Activated CD8-positive, alpha-beta memory T cell treated with anti-CD3 and anti-CD28 coated beads for 1 hour (primary cell): Measurements from ENCODE around the gene TBC1D2B.
A peak's percentile ranks its signal among the peaks of the same experiment; 100 is the strongest.

Experiments used
- DNase-seq, 2 donors: peaks; one replicate each; pipeline ENCODE4 v3.0.0-alpha.2; 2020; ENCODE audit warnings: low read depth in 1 of 2; ENCODE audit errors: extremely low read depth in 1 of 2

The TBC1D2B gene

GRCh38 chr15:78037779-78038305 is 39.7 kb downstream of the TBC1D2B start:
- no peak for DNase-seq

DNA sequence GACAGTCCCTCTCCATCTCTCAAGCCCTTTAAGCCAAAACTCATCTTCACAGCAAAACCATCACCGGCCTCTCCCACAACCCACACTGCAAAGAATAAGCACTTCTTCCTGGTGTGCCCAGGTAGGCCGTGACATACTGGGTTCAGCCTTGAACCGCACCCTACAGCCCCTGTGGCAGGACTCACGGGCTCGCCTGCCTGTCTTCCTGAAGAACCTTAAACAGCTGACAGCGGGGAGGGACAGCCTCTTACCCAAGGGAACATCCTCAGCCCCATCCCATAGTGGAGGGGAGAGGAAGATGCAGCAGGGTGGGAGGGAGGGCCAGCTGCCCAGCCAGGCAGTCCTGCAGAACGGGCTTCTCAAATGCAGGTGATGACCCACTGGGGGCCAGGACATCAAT is 40.2 kb downstream of the TBC1D2B start:
- no peak for DNase-seq

DNA sequence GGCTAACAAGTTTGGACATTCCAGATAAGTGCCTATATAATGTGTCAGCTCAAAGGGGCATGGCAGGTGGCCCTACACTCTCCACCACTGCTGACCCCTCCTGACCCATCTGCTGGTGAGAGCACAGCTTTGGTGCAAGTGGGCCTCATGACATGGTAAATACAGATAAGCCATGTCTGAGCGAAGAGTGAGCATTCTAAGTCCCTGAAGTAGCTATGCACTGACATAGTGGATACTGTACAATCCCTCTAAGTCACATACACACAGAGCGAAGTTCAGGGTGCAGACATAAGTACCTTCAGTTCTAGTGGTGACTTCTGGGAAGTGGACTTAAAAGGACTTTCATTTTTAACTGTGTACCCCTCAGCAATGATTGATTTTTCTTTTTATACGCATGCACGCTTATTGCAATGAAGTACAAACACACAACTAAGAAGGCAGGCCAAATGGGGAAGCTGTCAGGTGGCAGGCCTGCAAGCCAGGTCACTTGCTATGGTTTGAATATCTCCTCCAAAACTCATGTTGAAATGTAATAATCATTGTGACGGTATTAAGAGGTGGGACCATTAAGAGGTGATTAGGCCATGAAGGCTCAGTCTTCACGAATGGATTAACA is 41.5 kb downstream of the TBC1D2B start:
- no peak for DNase-seq

- DNase-seq, result peak in 1 of 2 donors; percentile 25
These were observed 42.2 kb downstream of the TBC1D2B start for GRCh38 chr15:78035321-78035751.

GRCh38 chr15:78034495-78035191 is 42.9 kb downstream of the TBC1D2B start:
- DNase-seq, result peak; percentile 53 to 68

DNA sequence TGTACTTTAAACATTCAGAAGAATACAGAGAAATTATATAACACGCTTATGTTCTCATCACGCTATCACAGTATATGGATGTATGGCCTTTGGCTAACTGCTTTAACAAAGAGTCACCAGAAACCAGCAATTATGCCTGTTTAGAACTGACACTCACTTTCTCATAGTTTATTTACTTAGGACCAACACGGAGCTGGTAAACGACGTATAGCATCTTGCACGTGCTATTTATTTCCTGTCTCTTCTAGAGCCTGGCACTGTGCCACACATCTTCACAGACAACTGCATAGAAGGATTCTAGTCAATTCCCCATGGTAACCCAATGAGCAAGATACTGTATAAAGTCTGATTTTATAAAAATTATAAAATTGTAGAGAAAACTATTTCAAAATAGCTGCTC is 43.6 kb downstream of the TBC1D2B start:
- DNase-seq, result no peak

DNA sequence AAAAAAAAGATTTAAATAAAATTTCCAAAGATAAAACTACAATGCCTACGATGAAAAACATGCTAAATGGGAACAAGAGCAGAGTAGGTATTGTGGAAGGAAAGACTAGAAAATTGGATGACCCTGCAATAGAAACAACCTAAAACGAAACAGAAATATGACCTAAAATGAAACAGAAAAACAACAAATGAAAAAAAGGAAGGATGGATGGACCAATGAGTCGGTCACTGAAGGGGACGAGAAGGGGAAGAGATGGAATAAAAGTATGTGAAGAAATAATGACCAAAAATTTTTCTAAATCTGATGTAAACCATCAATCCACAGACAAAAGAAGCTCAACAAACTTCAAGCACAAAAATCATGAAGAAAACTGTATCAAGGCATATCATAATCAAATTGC is 44.8 kb downstream of the TBC1D2B start:
- DNase-seq, result no peak

DNA sequence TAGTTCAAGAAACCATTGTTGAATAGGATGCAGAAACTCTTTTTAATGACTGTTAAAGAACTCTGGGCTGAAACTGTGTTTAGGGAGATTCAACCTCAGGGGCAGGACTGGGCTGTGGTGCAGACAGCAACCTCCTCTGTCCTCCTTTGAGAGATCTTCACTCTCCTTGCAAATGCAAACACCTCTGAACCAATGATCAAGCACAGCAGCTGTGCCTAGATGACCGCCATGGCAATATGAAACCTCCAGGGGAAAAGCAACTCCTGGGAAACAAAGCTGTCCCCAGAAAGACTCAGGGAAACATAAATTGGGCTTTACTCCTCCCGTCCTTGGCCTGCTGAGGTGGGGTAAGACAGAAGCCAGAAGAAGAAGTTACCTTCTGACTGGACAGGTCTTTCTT is 52.6 kb downstream of the TBC1D2B start:
- DNase-seq, result no peak

- no peak for DNase-seq
These were observed 53.0 kb downstream of the TBC1D2B start for GRCh38 chr15:78024519-78024870.

GRCh38 chr15:78023865-78024518 is 53.5 kb downstream of the TBC1D2B start:
- DNase-seq, result no peak

GRCh38 chr15:78023081-78023665 is 54.3 kb downstream of the TBC1D2B start:
- DNase-seq, result no peak

GRCh38 chr15:78021761-78022160 is 55.8 kb downstream of the TBC1D2B start:
- no peak for DNase-seq

- DNase-seq, result no peak
These were observed 57.5 kb downstream of the TBC1D2B start for GRCh38 chr15:78020007-78020406.

DNA sequence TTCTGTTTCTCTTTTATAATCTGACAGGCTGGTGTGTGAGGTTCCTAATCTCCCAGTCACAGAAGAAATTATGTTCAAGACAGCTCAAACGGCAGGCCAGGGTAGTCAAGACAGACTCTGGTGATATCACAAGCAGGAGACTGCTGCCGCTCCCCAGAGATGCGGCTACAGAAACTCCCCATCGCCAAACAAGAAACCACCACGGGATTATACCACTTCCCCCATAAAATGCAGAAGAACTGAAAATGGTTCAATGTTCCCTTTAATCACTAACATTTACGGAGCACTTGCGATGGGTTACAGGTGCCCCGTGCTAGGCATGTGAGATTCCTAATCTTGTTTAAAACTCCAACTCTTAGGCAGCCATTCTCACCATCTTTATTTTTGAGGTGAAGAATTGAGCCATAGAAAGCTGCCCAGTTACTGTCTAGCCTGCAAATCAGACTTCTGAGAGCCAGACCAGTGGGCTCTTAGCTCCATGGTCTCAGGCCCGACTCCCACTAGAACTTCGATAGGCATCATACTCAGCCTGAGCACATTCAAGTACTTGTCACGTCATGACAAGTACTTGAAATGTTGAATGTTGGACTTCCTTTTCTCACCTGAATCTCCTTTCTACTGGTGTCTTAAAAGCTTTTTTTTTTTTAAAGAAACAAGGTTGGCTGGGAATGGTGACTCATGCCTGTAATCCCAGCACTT is 58.4 kb downstream of the TBC1D2B start:
- DNase-seq, result no peak

DNA sequence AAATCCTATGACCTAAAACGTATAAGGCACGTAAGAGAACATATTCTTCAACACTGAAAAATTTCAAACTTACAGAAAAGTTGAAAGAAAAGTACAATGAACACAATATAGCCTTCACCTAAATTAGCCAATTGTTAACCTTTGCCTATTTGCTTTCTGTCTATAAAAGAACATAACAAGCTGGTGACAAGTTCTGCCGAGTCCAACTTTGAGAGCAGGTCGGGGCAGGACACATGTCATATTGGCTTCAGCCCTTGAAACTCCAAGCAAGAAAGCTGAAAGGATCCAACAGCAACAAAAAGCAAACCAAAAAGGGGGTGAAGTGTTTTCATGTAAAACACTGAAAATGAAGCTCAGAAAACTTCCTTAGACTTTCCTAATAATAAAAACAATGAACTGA is 59.1 kb downstream of the TBC1D2B start:
- DNase-seq, result no peak

DNA sequence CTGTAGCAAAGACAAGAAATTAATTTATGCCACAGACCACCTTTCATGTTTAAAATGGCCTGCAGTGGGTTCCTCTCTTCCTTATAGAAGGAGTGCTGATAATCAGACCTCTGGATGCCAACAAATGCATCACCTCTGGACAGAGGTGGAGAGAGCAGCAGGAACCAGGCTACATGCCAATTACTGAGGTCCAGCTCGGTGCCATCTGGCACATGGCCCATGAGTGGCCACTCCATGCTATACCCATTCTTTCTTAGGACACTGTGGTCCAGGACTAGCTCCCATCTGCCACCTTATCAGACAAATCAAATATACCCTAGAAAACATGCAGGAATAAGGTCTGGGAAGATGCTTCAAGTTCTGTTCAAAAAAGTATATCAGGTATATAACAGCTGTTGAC is 60.7 kb downstream of the TBC1D2B start:
- no peak for DNase-seq

DNA sequence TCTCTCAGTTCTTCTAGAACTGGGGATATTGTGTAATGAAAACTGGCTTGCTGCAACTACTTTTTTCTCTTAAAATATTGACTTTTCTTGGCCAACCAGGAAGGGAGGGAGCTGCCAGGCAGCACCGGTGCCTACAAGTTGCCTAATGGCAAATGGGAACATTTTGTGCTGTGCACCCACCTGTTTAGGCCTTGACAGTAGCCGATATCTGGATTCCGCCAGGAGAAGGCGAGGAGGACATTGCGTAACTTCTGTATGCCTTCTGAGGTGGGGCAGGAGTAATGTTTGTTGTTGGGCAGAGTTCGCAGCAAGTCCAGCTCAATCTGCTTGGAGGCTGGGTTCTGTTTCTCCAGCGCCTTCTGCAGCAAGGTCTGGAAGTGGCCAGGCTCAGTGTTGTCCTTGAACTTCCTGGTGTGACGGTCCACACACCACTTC is 64.9 kb downstream of the TBC1D2B start:
- DNase-seq, result no peak

GRCh38 chr15:78010067-78010466 is 67.4 kb downstream of the TBC1D2B start:
- DNase-seq, result no peak

GRCh38 chr15:78007964-78008886 is 69.3 kb downstream of the TBC1D2B start:
- DNase-seq, result no peak
